Endothelial cell of umbilical vein (primary cell): ENCODE measurements around the gene IPO5. TPM values are rescaled to one million over a fixed set of nuclear protein-coding genes. Genes with fewer than 3 reads are reported as not detected.

ENCODE experiments used
- BruUV-seq: library from RNA; stranded (reverse); fragments of 400-500 nt; replicated peaks from 2 replicates; lab custom pipeline; 2021; lab: Mats Ljungman, UMichigan
- CTCF ChIA-PET: fragments of 300-600, 350-600 bp; sonication (Branson Sonifier 250); formaldehyde crosslinking; loops from one replicate; lab custom pipeline; 2021; ENCODE audit warnings: antibody characterized with exemption, inconsistent platforms; lab: Charles Lee
- POLR2A ChIA-PET: fragments of 300-600, 350-600 bp; sonication (Branson Sonifier 250); formaldehyde crosslinking; loops from one replicate; lab custom pipeline; 2021; ENCODE audit warnings: antibody characterized with exemption, inconsistent platforms; lab: Charles Lee
- DNase-seq: peaks from one replicate; pipeline ENCODE4 v3.0.0-alpha.2; 2011; ENCODE audit warnings: low read depth, low spot score
- FAIRE-seq: peaks from 2 replicates; lab custom pipeline; 2011; peaks lifted over from hg19 to GRCh38; lab: Jason Lieb, UNC
- H2AFZ ChIP-seq: 2 replicates; pipeline ENCODE4 v1.6.0; 2012; ENCODE audit warnings: low read depth, low read length, control low read depth, inconsistent platforms
- H3K27ac ChIP-seq: 2 replicates; pipeline ENCODE4 v1.5.1; 2011; ENCODE audit warnings: low read depth, mild to moderate bottlenecking, control low read depth, low read length, moderate library complexity; ENCODE audit not compliant: insufficient read depth
- H3K27me3 ChIP-seq, 2 experiments: 2 replicates each; pipeline versions ENCODE4 v1.6.0 to v1.6.1; 2011; ENCODE audit warnings: low read length in 2 of 2, mixed read lengths in 1 of 2; ENCODE audit not compliant: control insufficient read depth in 2 of 2, insufficient read depth in 2 of 2
- H3K36me3 ChIP-seq, 2 experiments: 2 replicates in 1 of 2; 3 replicates in 1 of 2; pipeline ENCODE4 v1.5.1; 2011; ENCODE audit warnings: low read length in 2 of 2, mild to moderate bottlenecking in 1 of 2, moderate library complexity in 1 of 2; ENCODE audit not compliant: control insufficient read depth in 2 of 2, insufficient read depth in 2 of 2; ENCODE audit errors: extremely low read depth in 1 of 2
- H3K4me1 ChIP-seq: 3 replicates; pipeline ENCODE4 v1.5.1; 2011; ENCODE audit warnings: mild to moderate bottlenecking, low read length; ENCODE audit not compliant: control insufficient read depth, insufficient read depth; ENCODE audit errors: extremely low read depth
- H3K4me2 ChIP-seq: 2 replicates; pipeline ENCODE4 v1.6.1; 2011; ENCODE audit warnings: low read length, control low read depth, mixed read lengths; ENCODE audit not compliant: insufficient read depth
- H3K4me3 ChIP-seq, 3 experiments: fragments of 200-600 bp in 1 of 3; sonication (generic), shearing (Covaris generic) in 1 of 3; replicated peaks in 1 of 3; 2 replicates each; pipeline ENCODE4 v1.5.1; 2011 to 2016; ENCODE audit warnings: control low read depth in 3 of 3, low read length in 3 of 3, mild to moderate bottlenecking in 2 of 3, inconsistent platforms in 1 of 3, low read depth in 1 of 3, moderate library complexity in 1 of 3; ENCODE audit not compliant: insufficient read depth in 1 of 3
- H3K79me2 ChIP-seq: 2 replicates; pipeline ENCODE4 v1.6.0; 2012; ENCODE audit warnings: low read length, inconsistent platforms; ENCODE audit not compliant: control insufficient read depth, insufficient read depth
- H3K9ac ChIP-seq: replicated peaks from 2 replicates; pipeline ENCODE3; 2011; ENCODE audit warnings: low read length, control low read depth; ENCODE audit not compliant: insufficient read depth; ENCODE audit errors: extremely low read depth
- H3K9me1 ChIP-seq: replicated peaks from 3 replicates; pipeline ENCODE4 v1.6.0; 2011; ENCODE audit warnings: mild to moderate bottlenecking, low read length; ENCODE audit not compliant: control insufficient read depth, insufficient read depth; ENCODE audit errors: extremely low read depth
- H3K9me3 ChIP-seq: replicated peaks from 2 replicates; pipeline ENCODE4 v1.5.1; 2012; ENCODE audit warnings: low read length, inconsistent platforms; ENCODE audit not compliant: control insufficient read depth, insufficient read depth
- H4K20me1 ChIP-seq: replicated peaks from 2 replicates; pipeline ENCODE3; 2011; ENCODE audit warnings: mild to moderate bottlenecking, low read length; ENCODE audit not compliant: control insufficient read depth, insufficient read depth; ENCODE audit errors: extremely low read depth
- CTCF ChIP-seq, 2 donors: IDR thresholded peaks; 1 replicate in 1 of 2; 2 replicates in 1 of 2; pipeline ENCODE4 v1.5.1; 2011; ENCODE audit warnings: low read length in 2 of 2, mild to moderate bottlenecking in 2 of 2, moderate library complexity in 2 of 2, control low read depth in 1 of 2, inconsistent platforms in 1 of 2, low read depth in 1 of 2; ENCODE audit not compliant: insufficient read depth in 1 of 2; ENCODE audit errors: extremely low read depth in 1 of 2
- EZH2 ChIP-seq: IDR thresholded peaks from 2 replicates; pipeline ENCODE4 v1.6.1; 2012; ENCODE audit warnings: borderline replicate concordance, low read depth, mild to moderate bottlenecking, moderate library complexity, low read length, inconsistent platforms; ENCODE audit not compliant: severe bottlenecking
- FOS ChIP-seq: IDR thresholded peaks from 2 replicates; pipeline ENCODE4 v1.6.1; 2011; ENCODE audit warnings: mild to moderate bottlenecking, low read length, moderate library complexity, borderline replicate concordance; ENCODE audit not compliant: insufficient read depth
- GATA2 ChIP-seq: IDR thresholded peaks from 2 replicates; pipeline ENCODE4 v1.7.0; 2011; ENCODE audit warnings: low read depth, mild to moderate bottlenecking, moderate library complexity, mixed read lengths, low read length; ENCODE audit not compliant: insufficient read length, insufficient read depth
- JUN ChIP-seq: IDR thresholded peaks from 2 replicates; pipeline ENCODE4 v1.6.1; 2011; ENCODE audit warnings: borderline replicate concordance, low read depth; ENCODE audit not compliant: insufficient read length, insufficient read depth
- MAX ChIP-seq: IDR thresholded peaks from 2 replicates; pipeline ENCODE4 v1.6.1; 2011; ENCODE audit not compliant: insufficient read depth, insufficient read length
- MYC ChIP-seq: IDR thresholded peaks from one replicate; pipeline ENCODE4 v1.6.1; 2011; ENCODE audit warnings: mild to moderate bottlenecking, low read depth, low read length
- POLR2A ChIP-seq: IDR thresholded peaks from 2 replicates; pipeline ENCODE4 v1.6.1; 2012; ENCODE audit warnings: low read depth, mild to moderate bottlenecking, control low read depth, low read length
- POLR2AphosphoS5 ChIP-seq: IDR thresholded peaks from 2 replicates; pipeline ENCODE4 v1.6.1; 2012; ENCODE audit warnings: low read depth, mild to moderate bottlenecking, control low read depth, low read length, moderate library complexity; ENCODE audit not compliant: insufficient read depth
- dilution Hi-C: fragments of 300-500 bp; cut with MboI; formaldehyde crosslinking; loops from one replicate; pipeline ENCODE4 v1.15.0; 2019; ENCODE audit warnings: low sequenced_read_pairs; ENCODE audit not compliant: extremely low pct_ligation_motif_present
- intact Hi-C: fragments of 100-400 bp; cut with micrococcal nuclease; formaldehyde crosslinking; loops from one replicate; pipeline ENCODE4 v1.10.0; 2022
- polyA plus RNA-seq, 4 experiments: library from polyadenylated mRNA; depleted of rRNA in 3 of 4; stranded (reverse) in 3 of 4; unstranded in 1 of 4; fragments of >200 nt; gene quantifications; 2 replicates each; pipeline versions ENCODE4 v1.2.1 to v1.2.3, GENCODE V29; 2011 to 2012; ENCODE audit warnings: missing spikeins in 1 of 4
- total RNA-seq: library from RNA; stranded (reverse); gene quantifications from 2 replicates; pipeline ENCODE4 v1.2.3, GENCODE V29; 2021

Gene IPO5
- total and polyA plus RNA-seq, 2 donors (not counting 3 experiments of a cell fraction or from before 2014, with no cell fraction given), result 50.4 to 183 TPM

- ChIA-PET POLR2A (no interaction called here), CTCF (no interaction called here)
- no peaks in the 10 kb centered on the region for H4K20me1 ChIP-seq
- no peaks in the 10 kb centered on the region for H3K9me1 ChIP-seq
- H2AFZ ChIP-seq, result no peak overlapping the region
- H3K4me3 ChIP-seq, result no peak overlapping the region
- FAIRE-seq, result no peak
- H3K4me1 ChIP-seq, result no peaks in the 10 kb centered on the region
- H3K36me3 ChIP-seq, result no peaks in the 10 kb centered on the region
- no peaks in the 10 kb centered on the region for H3K79me2 ChIP-seq
- intact Hi-C loops (no loop called here), dilution Hi-C loops (no loop called here)
- no peaks in the 10 kb centered on the region for H3K9me3 ChIP-seq
- no peak overlapping the region for H3K9ac ChIP-seq
- no peak overlapping the region for H3K27ac ChIP-seq
- BruUV-seq, result no TSS peak
- peaks cover 0 to 2% of the 10 kb centered on the region in 2 experiments for H3K27me3 ChIP-seq
- DNase-seq, result no peak
- no peak overlapping the region for H3K4me2 ChIP-seq
- TF ChIP-seq POLR2A, result no peak
These were observed 17.4 kb upstream of the IPO5 start for GRCh38 chr13:97936036-97936435.

- TF ChIP-seq CTCF (IDR thresholded peaks at IDR 0.05; ENCODE audit: extremely low read depth in 1 of 2, insufficient read depth in 1 of 2, low read depth in 1 of 2, low read length in 2 of 2) (no peak), FOS (no peak), JUN (no peak), MYC (no peak), GATA2 (no peak), MAX (no peak), EZH2 (no peak), POLR2A (no peak), POLR2AphosphoS5 (no peak)
- DNase-seq (no peak), FAIRE-seq (no peak)
- Histone ChIP-seq H3K36me3 (no peaks in the 10 kb centered on the region), H3K4me2 (no peak overlapping the region), H3K4me1 (no peaks in the 10 kb centered on the region), H4K20me1 (no peaks in the 10 kb centered on the region), H3K27me3 (peaks cover 0 to 2% of the 10 kb centered on the region in 2 experiments), H2AFZ (no peak overlapping the region), H3K79me2 (no peaks in the 10 kb centered on the region), H3K9me3 (no peaks in the 10 kb centered on the region), H3K27ac (no peak overlapping the region), H3K9me1 (no peaks in the 10 kb centered on the region), H3K4me3 (no peak overlapping the region), H3K9ac (no peak overlapping the region)
- dilution Hi-C loops (no loop called here), intact Hi-C loops (no loop called here)
- ChIA-PET CTCF (no interaction called here), POLR2A (no interaction called here)
- BruUV-seq, result no TSS peak
These were observed 14.6 kb upstream of the IPO5 start for GRCh38 chr13:97938706-97939475.
